PC-9 (cell line): ENCODE results near the gene BUB1B.

Experiments
- EZH2 ChIP-seq: fragments of 200-600 bp; sonication (generic); IDR thresholded peaks from 2 replicates; pipeline ENCODE4 v1.8.0; 2017; ENCODE audit warnings: antibody characterized with exemption, low read depth
- TF ChIP-seq, protein P1 (sequence below): fragments of 200-600 bp; sonication (generic); conservative IDR thresholded peaks from 2 replicates; pipeline ENCODE4 v1.6.1; 2017; ENCODE audit warnings: mixed run types, antibody characterized with exemption, mild to moderate bottlenecking, moderate library complexity

- TF ChIP-seq, protein P1, sequence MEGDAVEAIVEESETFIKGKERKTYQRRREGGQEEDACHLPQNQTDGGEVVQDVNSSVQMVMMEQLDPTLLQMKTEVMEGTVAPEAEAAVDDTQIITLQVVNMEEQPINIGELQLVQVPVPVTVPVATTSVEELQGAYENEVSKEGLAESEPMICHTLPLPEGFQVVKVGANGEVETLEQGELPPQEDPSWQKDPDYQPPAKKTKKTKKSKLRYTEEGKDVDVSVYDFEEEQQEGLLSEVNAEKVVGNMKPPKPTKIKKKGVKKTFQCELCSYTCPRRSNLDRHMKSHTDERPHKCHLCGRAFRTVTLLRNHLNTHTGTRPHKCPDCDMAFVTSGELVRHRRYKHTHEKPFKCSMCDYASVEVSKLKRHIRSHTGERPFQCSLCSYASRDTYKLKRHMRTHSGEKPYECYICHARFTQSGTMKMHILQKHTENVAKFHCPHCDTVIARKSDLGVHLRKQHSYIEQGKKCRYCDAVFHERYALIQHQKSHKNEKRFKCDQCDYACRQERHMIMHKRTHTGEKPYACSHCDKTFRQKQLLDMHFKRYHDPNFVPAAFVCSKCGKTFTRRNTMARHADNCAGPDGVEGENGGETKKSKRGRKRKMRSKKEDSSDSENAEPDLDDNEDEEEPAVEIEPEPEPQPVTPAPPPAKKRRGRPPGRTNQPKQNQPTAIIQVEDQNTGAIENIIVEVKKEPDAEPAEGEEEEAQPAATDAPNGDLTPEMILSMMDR = no peak
- no peak for TF ChIP-seq EZH2
Observed at GRCh38 chr15:40161693-40162391, 973 bp downstream of the BUB1B start.
